Effector memory CD8-positive, alpha-beta T cell (primary cell): Measurements from ENCODE around the gene MYOM3.
A peak's percentile ranks its signal among the peaks of the same experiment; 100 is the strongest.

Experiments used
- ATAC-seq: fragments of 150-1000 bp; cut with Tn5 transposase; replicated peaks from 2 replicates; pipeline ENCODE4 v1.10.0; 2021; ENCODE audit warnings: mild to moderate bottlenecking, moderate library complexity
- DNase-seq, 3 experiments: peaks; one replicate each; pipeline ENCODE4 v3.0.0; 2021
- H3K27ac Mint-ChIP-seq, 2 donors: one replicate each; pipeline ENCODE4 v1.8.0; 2022; ENCODE audit warnings: mild to moderate bottlenecking in 2 of 2, mixed read lengths in 2 of 2, moderate library complexity in 2 of 2
- H3K27me3 Mint-ChIP-seq, 2 donors: one replicate each; pipeline ENCODE4 v1.8.0; 2022; ENCODE audit warnings: mixed read lengths in 2 of 2
- H3K36me3 Mint-ChIP-seq: one replicate; pipeline ENCODE4 v1.8.0; 2022; ENCODE audit warnings: mild to moderate bottlenecking, moderate library complexity, mixed read lengths; ENCODE audit not compliant: insufficient read depth
- H3K4me1 Mint-ChIP-seq, 2 donors: one replicate each; pipeline ENCODE4 v1.8.0; 2022; ENCODE audit warnings: low read depth in 2 of 2, mixed read lengths in 2 of 2
- H3K4me3 Mint-ChIP-seq, 2 donors: one replicate each; pipeline ENCODE4 v1.8.0; 2022; ENCODE audit warnings: mild to moderate bottlenecking in 2 of 2, mixed read lengths in 2 of 2, moderate library complexity in 2 of 2
- H3K9me3 Mint-ChIP-seq, 2 donors: one replicate each; pipeline ENCODE4 v1.8.0; 2022; ENCODE audit warnings: mixed read lengths in 2 of 2

MYOM3 gene

GRCh38 chr1:24147816-24148215 is 35.9 kb upstream of the MYOM3 start:
- Mint-ChIP-seq H3K36me3 (peaks cover 2% of the 10 kb centered on the region), H3K27ac (no peak overlapping the region), H3K27me3 (peaks cover 43 to 91% of the 10 kb centered on the region in 2 donors), H3K4me1 (peaks cover 8 to 9% of the 10 kb centered on the region in 2 donors), H3K4me3 (no peak overlapping the region), H3K9me3 (no peaks in the 10 kb centered on the region)
- no peak for ATAC-seq
- no peak for DNase-seq

- Mint-ChIP-seq H3K27ac (no peak overlapping the region), H3K27me3 (peaks cover 43 to 91% of the 10 kb centered on the region in 2 donors), H3K9me3 (no peaks in the 10 kb centered on the region), H3K4me3 (no peak overlapping the region), H3K4me1 (peaks cover 9 to 10% of the 10 kb centered on the region in 2 donors), H3K36me3 (peaks cover 2% of the 10 kb centered on the region)
- no peak for ATAC-seq
- DNase-seq = no peak
Observed at GRCh38 chr1:24147194-24147593, 35.3 kb upstream of the MYOM3 start.

- no peak for DNase-seq
- H3K9me3 Mint-ChIP-seq = no peaks in the 10 kb centered on the region
- H3K4me1 Mint-ChIP-seq = peaks cover 5 to 11% of the 10 kb centered on the region in 2 donors
- no peak for ATAC-seq
- H3K27me3 Mint-ChIP-seq = peaks cover 36 to 73% of the 10 kb centered on the region in 2 donors
- no peak within 1 kb of the TSS for H3K27ac Mint-ChIP-seq
- peaks cover 2% of the 10 kb centered on the region for H3K36me3 Mint-ChIP-seq
- no peak within 1 kb of the TSS for H3K4me3 Mint-ChIP-seq
Observed at GRCh38 chr1:24142546-24143534, 30.9 kb upstream of the MYOM3 start, which contains the start of gene IL22RA1. IL22RA1 (minus strand) TSS chr1:24143140; CDS start chr1:24143082, 58 bp downstream.

GRCh38 chr1:24141311-24141997 is 29.5 kb upstream of the MYOM3 start:
- H3K27me3 Mint-ChIP-seq = peaks cover 23 to 61% of the 10 kb centered on the region in 2 donors
- ATAC-seq = no peak

GRCh38 chr1:24140741-24141181 is 28.8 kb upstream of the MYOM3 start:
- no peaks in the 10 kb centered on the region for H3K9me3 Mint-ChIP-seq
- ATAC-seq (no peak), DNase-seq (no peak)
- peaks cover 5 to 11% of the 10 kb centered on the region in 2 donors for H3K4me1 Mint-ChIP-seq
- H3K36me3 Mint-ChIP-seq = peaks cover 2% of the 10 kb centered on the region
- no peak overlapping the region for H3K27ac Mint-ChIP-seq
- peaks cover 18 to 54% of the 10 kb centered on the region in 2 donors for H3K27me3 Mint-ChIP-seq
- H3K4me3 Mint-ChIP-seq = no peak overlapping the region

More at GRCh38 chr1:24141311-24141997, 29.5 kb upstream of the MYOM3 start:
- DNase-seq = no peak
- peaks cover 2% of the 10 kb centered on the region for H3K36me3 Mint-ChIP-seq
- H3K27ac Mint-ChIP-seq = no peak overlapping the region
- no peaks in the 10 kb centered on the region for H3K9me3 Mint-ChIP-seq
- no peak overlapping the region for H3K4me3 Mint-ChIP-seq
- peaks cover 5 to 11% of the 10 kb centered on the region in 2 donors for H3K4me1 Mint-ChIP-seq

- Mint-ChIP-seq H3K36me3 (no peaks in the 10 kb centered on the region), H3K27me3 (peaks cover 18 to 51% of the 10 kb centered on the region in 2 donors), H3K4me1 (peaks cover 5 to 11% of the 10 kb centered on the region in 2 donors), H3K27ac (no peak overlapping the region), H3K4me3 (no peak overlapping the region), H3K9me3 (no peaks in the 10 kb centered on the region)
- DNase-seq = no peak
- no peak for ATAC-seq
Observed at GRCh38 chr1:24139841-24140425, 28.0 kb upstream of the MYOM3 start.

- no peak for DNase-seq
- ATAC-seq = no peak
- Mint-ChIP-seq H3K4me1 (peaks cover 5 to 11% of the 10 kb centered on the region in 2 donors), H3K9me3 (no peaks in the 10 kb centered on the region), H3K27me3 (peaks cover 14 to 48% of the 10 kb centered on the region in 2 donors), H3K27ac (peak overlapping the region in 1 of 2 donors; percentile 29), H3K4me3 (no peak overlapping the region), H3K36me3 (no peaks in the 10 kb centered on the region)
Observed at GRCh38 chr1:24139222-24139489, 27.2 kb upstream of the MYOM3 start.

- Mint-ChIP-seq H3K4me3 (no peak overlapping the region), H3K9me3 (no peaks in the 10 kb centered on the region), H3K27me3 (peaks cover 11 to 48% of the 10 kb centered on the region in 2 donors), H3K36me3 (no peaks in the 10 kb centered on the region), H3K4me1 (peaks cover 5 to 11% of the 10 kb centered on the region in 2 donors), H3K27ac (peak overlapping the region in 1 of 2 donors; percentile 69)
- ATAC-seq = no peak
- DNase-seq = no peak
Observed at GRCh38 chr1:24138476-24139221, 26.7 kb upstream of the MYOM3 start.

- peaks cover 11 to 34% of the 10 kb centered on the region in 2 donors for H3K27me3 Mint-ChIP-seq
- ATAC-seq (no peak), DNase-seq (no peak)
- H3K4me3 Mint-ChIP-seq = no peak overlapping the region
- peaks cover 5 to 7% of the 10 kb centered on the region in 2 donors for H3K4me1 Mint-ChIP-seq
- peak overlapping the region in 1 of 2 donors; percentile 29 for H3K27ac Mint-ChIP-seq
- no peaks in the 10 kb centered on the region for H3K36me3 Mint-ChIP-seq
- no peaks in the 10 kb centered on the region for H3K9me3 Mint-ChIP-seq
Observed at GRCh38 chr1:24136956-24137539, 25.1 kb upstream of the MYOM3 start.

- no peaks in the 10 kb centered on the region for H3K9me3 Mint-ChIP-seq
- H3K4me3 Mint-ChIP-seq = no peak overlapping the region
- peaks cover 5 to 6% of the 10 kb centered on the region in 2 donors for H3K4me1 Mint-ChIP-seq
- no peaks in the 10 kb centered on the region for H3K36me3 Mint-ChIP-seq
- DNase-seq (no peak), ATAC-seq (no peak)
- peaks cover 5 to 10% of the 10 kb centered on the region in 2 donors for H3K27me3 Mint-ChIP-seq
- no peak overlapping the region for H3K27ac Mint-ChIP-seq
Observed at GRCh38 chr1:24134376-24134775, 22.4 kb upstream of the MYOM3 start.

- ATAC-seq (no peak), DNase-seq (no peak)
- H3K36me3 Mint-ChIP-seq = no peaks in the 10 kb centered on the region
- peaks cover 2% of the 10 kb centered on the region in 2 donors for H3K4me1 Mint-ChIP-seq
- peaks cover 5 to 10% of the 10 kb centered on the region in 2 donors for H3K27me3 Mint-ChIP-seq
- H3K9me3 Mint-ChIP-seq = no peaks in the 10 kb centered on the region
- no peak overlapping the region for H3K4me3 Mint-ChIP-seq
- H3K27ac Mint-ChIP-seq = no peak overlapping the region
Observed at GRCh38 chr1:24133819-24134218, 21.9 kb upstream of the MYOM3 start.

- DNase-seq (no peak), ATAC-seq (no peak)
- peaks cover 5 to 10% of the 10 kb centered on the region in 2 donors for H3K27me3 Mint-ChIP-seq
- no peaks in the 10 kb centered on the region for H3K36me3 Mint-ChIP-seq
- no peaks in the 10 kb centered on the region for H3K9me3 Mint-ChIP-seq
- no peak overlapping the region for H3K27ac Mint-ChIP-seq
- no peaks in the 10 kb centered on the region for H3K4me1 Mint-ChIP-seq
- H3K4me3 Mint-ChIP-seq = no peak overlapping the region
Observed at GRCh38 chr1:24130385-24130784, 18.4 kb upstream of the MYOM3 start.
